H1 (cell line): ENCODE results near the gene KIF26A. TPM values are rescaled to one million over a fixed set of nuclear protein-coding genes. Genes with fewer than 3 reads are reported as not detected.

Experiments
- CTCF ChIA-PET: fragments of 300-600 bp; sonication (Branson Sonifier 250); formaldehyde crosslinking; loops from one replicate; lab custom pipeline; 2021; ENCODE audit not compliant: partially characterized antibody; lab: Charles Lee
- POLR2A ChIA-PET: fragments of 300-600 bp; sonication (Branson Sonifier 250); formaldehyde crosslinking; loops from one replicate; lab custom pipeline; 2021; ENCODE audit warnings: inconsistent platforms; ENCODE audit not compliant: partially characterized antibody; lab: Charles Lee
- DNase-seq, 2 experiments: peaks; one replicate each; pipeline versions ENCODE4 v3.0.0 to v3.0.0-alpha.2; 2010 to 2022; ENCODE audit warnings: low spot score in 2 of 2, low read depth in 1 of 2, mixed read lengths in 1 of 2
- FAIRE-seq: peaks from 2 replicates; lab custom pipeline; 2011; peaks lifted over from hg19 to GRCh38; lab: Jason Lieb, UNC
- H2AFZ ChIP-seq: 2 replicates; pipeline ENCODE4 v1.8.1; 2012; ENCODE audit warnings: low read length, inconsistent platforms
- H2AK5ac ChIP-seq: 2 replicates; pipeline ENCODE4 v1.6.1; 2013; ENCODE audit warnings: low read depth, low read length
- H2BK120ac ChIP-seq: replicated peaks from 2 replicates; pipeline ENCODE3; 2013; ENCODE audit warnings: low read depth, low read length, inconsistent platforms
- H2BK12ac ChIP-seq: 2 replicates; pipeline ENCODE4 v1.6.1; 2013; ENCODE audit warnings: low read depth, low read length
- H2BK15ac ChIP-seq: 2 replicates; pipeline ENCODE4 v1.6.1; 2013; ENCODE audit warnings: low read length
- H2BK20ac ChIP-seq: 2 replicates; pipeline ENCODE4 v1.6.1; 2013; ENCODE audit warnings: low read length
- H2BK5ac ChIP-seq: 2 replicates; pipeline ENCODE4 v1.6.1; 2013; ENCODE audit warnings: low read depth, low read length
- H3K14ac ChIP-seq: 2 replicates; pipeline ENCODE4 v1.6.1; 2013; ENCODE audit warnings: inconsistent platforms; ENCODE audit not compliant: insufficient read length
- H3K18ac ChIP-seq: 2 replicates; pipeline ENCODE4 v1.6.1; 2013; ENCODE audit warnings: low read length; ENCODE audit errors: extremely low read depth
- H3K23ac ChIP-seq: 2 replicates; pipeline ENCODE4 v1.6.1; 2013; ENCODE audit warnings: inconsistent platforms; ENCODE audit not compliant: insufficient read length
- H3K23me2 ChIP-seq: 2 replicates; pipeline ENCODE4 v1.6.1; 2013; ENCODE audit warnings: low read depth, low read length
- H3K27ac ChIP-seq: 2 replicates; pipeline ENCODE4 v1.6.1; 2011; ENCODE audit warnings: low read depth, low read length, inconsistent platforms
- H3K27me3 ChIP-seq, 4 experiments: replicated peaks in 1 of 4; 1 replicate in 1 of 4; 2 replicates in 3 of 4; pipeline versions ENCODE4 v1.6.1 to v1.8.1; 2011 to 2013; ENCODE audit warnings: low read length in 3 of 4, mild to moderate bottlenecking in 3 of 4, inconsistent platforms in 2 of 4, mixed read lengths in 2 of 4, moderate library complexity in 1 of 4; ENCODE audit not compliant: control insufficient read depth in 3 of 4, insufficient read depth in 3 of 4; ENCODE audit errors: extremely low read depth in 1 of 4
- H3K36me3 ChIP-seq, 4 experiments: 2 replicates each; pipeline versions ENCODE4 v1.6.1 to v1.8.1; 2011 to 2013; ENCODE audit warnings: mild to moderate bottlenecking in 4 of 4, low read length in 3 of 4, moderate library complexity in 2 of 4, control low read depth in 1 of 4, inconsistent platforms in 1 of 4; ENCODE audit not compliant: insufficient read depth in 4 of 4, control insufficient read depth in 2 of 4
- H3K4ac ChIP-seq: replicated peaks from 2 replicates; pipeline ENCODE3; 2013; ENCODE audit warnings: low read length, low read depth, mixed read lengths, inconsistent platforms; ENCODE audit not compliant: insufficient read length
- H3K4me1 ChIP-seq, 4 experiments: replicated peaks in 1 of 4; 1 replicate in 1 of 4; 2 replicates in 3 of 4; pipeline versions ENCODE4 v1.6.1 to v1.8.1; 2011 to 2013; ENCODE audit warnings: low read length in 3 of 4, inconsistent platforms in 2 of 4, mixed read lengths in 1 of 4; ENCODE audit not compliant: insufficient read depth in 4 of 4, control insufficient read depth in 3 of 4
- H3K4me2 ChIP-seq, 2 experiments: 2 replicates each; pipeline versions ENCODE4 v1.6.1 to v1.8.1; 2011 to 2013; ENCODE audit warnings: low read depth in 2 of 2, low read length in 2 of 2, control low read depth in 1 of 2, inconsistent platforms in 1 of 2, mild to moderate bottlenecking in 1 of 2; ENCODE audit not compliant: insufficient read depth in 1 of 2
- H3K4me3 ChIP-seq, 4 experiments: fragments of 200-600, 300-600 bp in 1 of 4; sonication (generic), shearing (Covaris generic), sonication (Bioruptor Twin) in 1 of 4; 2 replicates each; pipeline versions ENCODE4 v1.5.1 to v1.8.1; 2011 to 2016; ENCODE audit warnings: low read length in 4 of 4, low read depth in 3 of 4, control low read depth in 2 of 4, inconsistent platforms in 2 of 4, mild to moderate bottlenecking in 2 of 4, mixed read lengths in 1 of 4, moderate library complexity in 1 of 4; ENCODE audit not compliant: insufficient read depth in 2 of 4; ENCODE audit errors: extremely low read depth in 1 of 4
- H3K56ac ChIP-seq: replicated peaks from 2 replicates; pipeline ENCODE3; 2013; ENCODE audit warnings: low read depth, mild to moderate bottlenecking, mixed read lengths, low read length, inconsistent platforms; ENCODE audit not compliant: insufficient read length
- H3K79me1 ChIP-seq: 2 replicates; pipeline ENCODE4 v1.6.1; 2013; ENCODE audit warnings: low read depth, low read length, control low read depth
- H3K79me2 ChIP-seq, 2 experiments: 2 replicates each; pipeline versions ENCODE4 v1.6.1 to v1.8.1; 2012 to 2013; ENCODE audit warnings: low read length in 2 of 2, mild to moderate bottlenecking in 2 of 2, inconsistent platforms in 1 of 2; ENCODE audit not compliant: insufficient read depth in 2 of 2, control insufficient read depth in 1 of 2
- H3K9ac ChIP-seq, 4 experiments: replicated peaks in 1 of 4; 1 replicate in 1 of 4; 2 replicates in 3 of 4; pipeline versions ENCODE4 v1.6.1 to v1.8.1; 2011 to 2013; ENCODE audit warnings: low read depth in 3 of 4, low read length in 3 of 4, control low read depth in 2 of 4, mild to moderate bottlenecking in 2 of 4, moderate library complexity in 2 of 4, inconsistent platforms in 1 of 4; ENCODE audit errors: extremely low read depth in 1 of 4
- H3K9me3 ChIP-seq, 2 experiments: 2 replicates each; pipeline versions ENCODE4 v1.6.1 to v1.8.1; 2012 to 2013; ENCODE audit warnings: mild to moderate bottlenecking in 2 of 2, moderate library complexity in 2 of 2, control low read depth in 1 of 2, inconsistent platforms in 1 of 2, low read depth in 1 of 2, low read length in 1 of 2, mixed read lengths in 1 of 2; ENCODE audit not compliant: insufficient read depth in 2 of 2
- H4K20me1 ChIP-seq, 2 experiments: replicated peaks in 1 of 2; 2 replicates each; pipeline versions ENCODE3 to v1.8.1; 2011 to 2013; ENCODE audit warnings: inconsistent platforms in 2 of 2, low read length in 2 of 2, mild to moderate bottlenecking in 1 of 2; ENCODE audit not compliant: insufficient read depth in 2 of 2, control insufficient read depth in 1 of 2
- H4K5ac ChIP-seq: 2 replicates; pipeline ENCODE4 v1.6.1; 2013; ENCODE audit warnings: low read length, low read depth, mixed read lengths, inconsistent platforms; ENCODE audit not compliant: insufficient read length
- H4K8ac ChIP-seq: 2 replicates; pipeline ENCODE4 v1.8.0; 2013; ENCODE audit warnings: mild to moderate bottlenecking, moderate library complexity, low read length, inconsistent platforms; ENCODE audit not compliant: insufficient read depth; ENCODE audit errors: extremely low read depth
- H4K91ac ChIP-seq: replicated peaks from 2 replicates; pipeline ENCODE3; 2013; ENCODE audit warnings: low read length, mixed read lengths, inconsistent platforms; ENCODE audit not compliant: insufficient read length
- CHD2 ChIP-seq: IDR thresholded peaks from 2 replicates; pipeline ENCODE4 v1.6.1; 2012; ENCODE audit warnings: low read length, improper control_type of control experiment
- CTBP2 ChIP-seq: IDR thresholded peaks from 2 replicates; pipeline ENCODE4 v1.7.0; 2011; ENCODE audit warnings: borderline replicate concordance, mild to moderate bottlenecking, moderate library complexity, mixed read lengths, low read length; ENCODE audit not compliant: insufficient read depth, insufficient read length
- KDM5A ChIP-seq: fragments of 200-600 bp; IDR thresholded peaks from 2 replicates; pipeline ENCODE4 v1.7.1; 2012; ENCODE audit warnings: mild to moderate bottlenecking, low read length, inconsistent platforms, mixed read lengths
- MAFK ChIP-seq: IDR thresholded peaks from 2 replicates; pipeline ENCODE4 v1.6.1; 2012; ENCODE audit warnings: low read depth, mild to moderate bottlenecking, improper control_type of control experiment, low read length
- NRF1 ChIP-seq: IDR thresholded peaks from 2 replicates; pipeline ENCODE4 v1.6.1; 2011; ENCODE audit warnings: mild to moderate bottlenecking, low read depth, low read length, improper control_type of control experiment
- POLR2AphosphoS5 ChIP-seq: IDR thresholded peaks from 2 replicates; pipeline ENCODE4 v1.6.1; 2011; ENCODE audit warnings: low read depth, low read length
- POU5F1 ChIP-seq: IDR thresholded peaks from 2 replicates; pipeline ENCODE4 v1.6.1; 2011; ENCODE audit warnings: low read depth, mild to moderate bottlenecking, low read length, moderate library complexity
- RAD21 ChIP-seq, 2 experiments: IDR thresholded peaks in 1 of 2; conservative IDR thresholded peaks in 1 of 2; 2 replicates each; pipeline ENCODE4 v1.6.1; 2011; ENCODE audit warnings: low read depth in 2 of 2, low read length in 2 of 2, improper control_type of control experiment in 1 of 2, inconsistent platforms in 1 of 2, mild to moderate bottlenecking in 1 of 2, moderate library complexity in 1 of 2
- SUZ12 ChIP-seq: fragments of 200-600 bp; sonication (generic); IDR thresholded peaks from 2 replicates; pipeline ENCODE4 v1.6.1; 2012; ENCODE audit warnings: mild to moderate bottlenecking, inconsistent platforms, low read length, moderate library complexity, mixed read lengths
- WGBS, 2 experiments: shearing (Covaris generic) in 1 of 2; methylation state at CpG; one replicate each; pipeline versions ENCODE4 v1.1.6 to v1.1.7; 2013 to 2015; ENCODE audit warnings: low lambda C conversion rate in 2 of 2, mixed read lengths in 2 of 2, inconsistent platforms in 1 of 2, low coverage in 1 of 2, missing lambda C conversion rate in 1 of 2; ENCODE audit not compliant: insufficient replicate concordance in 2 of 2, insufficient coverage in 1 of 2, insufficient read length in 1 of 2; ENCODE audit errors: extremely low coverage in 1 of 2, missing lambda C conversion rate in 1 of 2; 5-methylcytosine and 5-hydroxymethylcytosine counted together
- polyA plus RNA-seq, 7 experiments: library from polyadenylated mRNA; depleted of rRNA in 3 of 7; stranded (reverse) in 5 of 7; unstranded in 2 of 7; fragments of >200 nt in 5 of 7; fragments of 200-250 nt in 2 of 7; gene quantifications; 1 replicate in 5 of 7; 2 replicates in 1 of 7; 4 replicates in 1 of 7; pipeline versions ENCODE4 v1.2.1 to v1.2.3, GENCODE V29; 2011 to 2013; ENCODE audit warnings: missing spikeins in 2 of 7, mixed read lengths in 2 of 7
- total RNA-seq: library from RNA; stranded (reverse); fragmentation: NEBNext Ultra II Directional; extraction: Animal tissue kit (Norgen Biotek cat#: 25700); gene quantifications from 2 replicates; pipeline ENCODE4 v1.2.1, GENCODE V29; 2021
- TF ChIP-seq, protein P1 (sequence below): IDR thresholded peaks from 2 replicates; pipeline ENCODE4 v1.6.1; 2011; ENCODE audit warnings: low read depth, mild to moderate bottlenecking, low read length; ENCODE audit not compliant: insufficient read depth

The KIF26A gene
- total and polyA plus RNA-seq, 2 of the 8 experiments (the other 6 are each of a cell fraction or from before 2014, with no cell fraction given): 11.5 to 41.6 TPM

DNA sequence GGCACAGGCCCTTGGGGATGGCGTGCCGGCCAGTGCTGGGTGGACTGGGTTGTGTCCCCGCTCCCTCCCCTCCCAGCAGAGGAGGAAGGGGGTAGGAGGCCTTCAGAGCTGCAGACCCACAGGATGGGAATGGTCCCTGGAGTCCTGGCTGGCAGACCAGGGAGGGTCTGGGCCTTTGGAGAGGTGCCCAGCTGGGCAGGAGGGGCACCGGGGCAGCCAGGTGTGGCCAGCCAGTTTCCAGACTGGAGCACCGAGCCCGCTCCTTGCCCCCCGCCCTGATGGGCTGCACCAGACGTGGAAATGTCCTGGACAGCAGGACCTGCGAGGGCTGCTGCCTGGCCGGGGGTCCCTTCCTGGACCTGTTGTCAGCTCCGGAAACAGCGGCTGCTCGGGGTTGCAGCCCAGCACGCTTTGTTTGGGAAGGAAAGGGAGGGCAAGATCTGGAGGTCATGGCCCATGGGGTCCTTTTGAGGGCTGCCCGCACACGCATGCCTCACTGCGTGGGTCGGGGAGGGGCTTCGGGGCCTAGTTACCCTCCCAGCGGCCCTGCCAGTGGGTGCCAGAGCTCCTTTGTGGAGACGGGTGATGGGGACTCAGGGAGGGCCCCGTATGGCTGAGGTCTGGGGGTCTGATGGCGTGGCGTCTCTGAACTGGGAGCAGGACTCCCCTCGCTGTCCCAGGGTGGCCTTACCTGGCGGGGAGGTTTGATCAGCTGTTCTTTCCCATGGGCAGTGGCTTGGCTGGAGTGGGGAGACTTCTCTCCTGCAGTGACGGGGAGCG, 9.1 kb downstream of the KIF26A start:
- Histone ChIP-seq H3K4me2 (peak overlapping the region; percentile 15 to 39; a peak in 3 of 4 replicates), H3K4me1 (peaks cover 0 to 41% (median 31%) of the 10 kb centered on the region in 4 experiments; a peak in 6 of 7 replicates), H3K4me3 (no peak overlapping the region), H3K36me3 (peaks cover 0 to 7% (median 5%) of the 10 kb centered on the region in 4 experiments; a peak in 3 of 8 replicates), H4K91ac (peak overlapping the region; percentile 85), H2BK5ac (peak overlapping the region; percentile 78; the same call in 1 of the 2 replicates), H4K5ac (no peak overlapping the region), H2BK12ac (peak overlapping the region; percentile 75; the same call in 1 of the 2 replicates), H3K79me1 (peaks cover 30% of the 10 kb centered on the region), H4K8ac (peak overlapping the region; percentile 3; the same call in 1 of the 2 replicates), H3K27ac (peak overlapping the region; percentile 35; the same call in 1 of the 2 replicates), H3K27me3 (no peaks in the 10 kb centered on the region), H2AK5ac (no peak overlapping the region), H3K14ac (no peak overlapping the region), H3K23me2 (no peaks in the 10 kb centered on the region; the same call in 1 of the 2 replicates), H3K79me2 (peaks cover 28 to 87% of the 10 kb centered on the region in 2 experiments; a peak in 3 of 4 replicates), H3K9me3 (no peaks in the 10 kb centered on the region), H2BK20ac (0 out of 2 replicates have a peak overlapping the region, but pooled peaks have one; percentile 72), H3K9ac (no peak overlapping the region), H3K56ac (peak overlapping the region; percentile 28), H2AFZ (no peak overlapping the region), H3K18ac (peak overlapping the region; percentile 83), H2BK120ac (no peak overlapping the region), H3K23ac (no peak overlapping the region), H3K4ac (no peak overlapping the region), H4K20me1 (peaks cover 11 to 35% of the 10 kb centered on the region in 2 experiments), H2BK15ac (no peak overlapping the region)
- ChIA-PET POLR2A (interaction anchor here (1.2 kb wide), 1 partner anchor 576 kb away, joined by 3 read pairs; no protein-coding TSS in a partner anchor), CTCF (interaction anchor here (0.8 to 3.9 kb wide), 7 partner anchors 8 to 327 kb away, joined by 3 to 16 read pairs (median 3); partner anchors contain the start of gene ASPG)
- 80% methylated on average over 20 of the region's 28 CpGs; no CpG with 5 or more reads in 1 of the 2 experiments for WGBS, 2 experiments
- no peak for FAIRE-seq
- DNase-seq: peak in 1 of 2 experiments; percentile 53
- no peak for TF ChIP-seq POU5F1
- no peak for TF ChIP-seq NRF1
- no peak for TF ChIP-seq RAD21 (IDR thresholded peaks at IDR 0.05 in 1 of 2, conservative IDR thresholded peaks at IDR 0.05 in 1 of 2; ENCODE audit: low read depth in 2 of 2, low read length in 2 of 2)
- no peak for TF ChIP-seq MAFK
- TF ChIP-seq CHD2: no peak
- no peak for TF ChIP-seq CTBP2
- no peak for TF ChIP-seq KDM5A
- no peak for TF ChIP-seq SUZ12
- TF ChIP-seq, protein P1, sequence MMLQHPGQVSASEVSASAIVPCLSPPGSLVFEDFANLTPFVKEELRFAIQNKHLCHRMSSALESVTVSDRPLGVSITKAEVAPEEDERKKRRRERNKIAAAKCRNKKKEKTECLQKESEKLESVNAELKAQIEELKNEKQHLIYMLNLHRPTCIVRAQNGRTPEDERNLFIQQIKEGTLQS: no peak
- TF ChIP-seq POLR2AphosphoS5: no peak
